Activated T-cell treated with anti-CD3 and anti-CD28 coated beads, Interleukin-2, amount 50 U/mL, for 24 hours (primary cell): ENCODE results near the gene MALAT1.
A peak's percentile ranks its signal among the peaks of the same experiment; 100 is the strongest.
"Not testable (repeated sequence)": the region's sequence is repeated elsewhere in the genome, so short reads cannot be mapped to it uniquely, and the experiment has no call there.

Experiments
- DNase-seq: peaks from one replicate; pipeline ENCODE4 v3.0.0-alpha.2; 2020
- H3K27ac Mint-ChIP-seq: 2 replicates; pipeline ENCODE4 v1.8.0; 2020; ENCODE audit warnings: mild to moderate bottlenecking, mixed read lengths
- H3K27me3 Mint-ChIP-seq: 2 replicates; pipeline ENCODE4 v1.8.0; 2020; ENCODE audit warnings: mixed read lengths
- H3K36me3 Mint-ChIP-seq: 2 replicates; pipeline ENCODE4 v1.8.0; 2020; ENCODE audit warnings: low read depth, mixed read lengths
- H3K4me1 Mint-ChIP-seq: 2 replicates; pipeline ENCODE4 v1.8.0; 2020; ENCODE audit warnings: low read depth, mixed read lengths
- H3K4me3 Mint-ChIP-seq: 2 replicates; pipeline ENCODE4 v1.8.0; 2020; ENCODE audit warnings: mild to moderate bottlenecking, moderate library complexity, mixed read lengths
- H3K9me3 Mint-ChIP-seq: 2 replicates; pipeline ENCODE4 v1.8.0; 2020; ENCODE audit warnings: mixed read lengths

The MALAT1 gene

GRCh38 chr11:65516135-65516968 is 17.5 kb downstream of the MALAT1 start:
- no peak overlapping the region for H3K4me3 Mint-ChIP-seq
- peaks cover 9% of the 10 kb centered on the region for H3K4me1 Mint-ChIP-seq
- H3K9me3 Mint-ChIP-seq = no peaks in the 10 kb centered on the region

GRCh38 chr11:65518941-65519549 is 20.2 kb downstream of the MALAT1 start:
- not testable (repeated sequence) for DNase-seq, H3K27me3 Mint-ChIP-seq, H3K4me3 Mint-ChIP-seq, H3K36me3 Mint-ChIP-seq, H3K9me3 Mint-ChIP-seq, H3K27ac Mint-ChIP-seq
- H3K4me1 Mint-ChIP-seq = peaks cover 35% of the 10 kb centered on the region

More at GRCh38 chr11:65516135-65516968, 17.5 kb downstream of the MALAT1 start:
- no peaks in the 10 kb centered on the region for H3K27me3 Mint-ChIP-seq
- H3K27ac Mint-ChIP-seq = peak overlapping the region; percentile 75
- H3K36me3 Mint-ChIP-seq = no peaks in the 10 kb centered on the region
- DNase-seq = no peak

GRCh38 chr11:65521777-65522521 is 23.1 kb downstream of the MALAT1 start:
- Mint-ChIP-seq H3K4me1 (peaks cover 47% of the 10 kb centered on the region), H3K4me3 (peak overlapping the region; percentile 70), H3K36me3 (peaks cover 17% of the 10 kb centered on the region), H3K27ac (peak overlapping the region; percentile 42)
- H3K9me3 Mint-ChIP-seq, DNase-seq, H3K27me3 Mint-ChIP-seq: not testable (repeated sequence)

- H3K27me3 Mint-ChIP-seq, H3K9me3 Mint-ChIP-seq, DNase-seq: not testable (repeated sequence)
- peaks cover 51% of the 10 kb centered on the region for H3K4me1 Mint-ChIP-seq
- peak overlapping the region; percentile 86 for H3K27ac Mint-ChIP-seq
- peaks cover 26% of the 10 kb centered on the region for H3K36me3 Mint-ChIP-seq
- H3K4me3 Mint-ChIP-seq = peak overlapping the region; percentile 70
These were observed 24.1 kb downstream of the MALAT1 start for GRCh38 chr11:65522718-65523630.

- H3K27ac Mint-ChIP-seq = peak overlapping the region; percentile 86
- H3K4me3 Mint-ChIP-seq = peak overlapping the region; percentile 70
- DNase-seq, H3K9me3 Mint-ChIP-seq, H3K27me3 Mint-ChIP-seq: not testable (repeated sequence)
- peaks cover 30% of the 10 kb centered on the region for H3K36me3 Mint-ChIP-seq
- peaks cover 51% of the 10 kb centered on the region for H3K4me1 Mint-ChIP-seq
These were observed 24.8 kb downstream of the MALAT1 start for GRCh38 chr11:65523631-65523968.

- H3K27me3 Mint-ChIP-seq = no peaks in the 10 kb centered on the region
- DNase-seq = no peak
- peaks cover 55% of the 10 kb centered on the region for H3K4me1 Mint-ChIP-seq
- H3K4me3 Mint-ChIP-seq = peak overlapping the region; percentile 70
- H3K9me3 Mint-ChIP-seq = no peaks in the 10 kb centered on the region
- peaks cover 34% of the 10 kb centered on the region for H3K36me3 Mint-ChIP-seq
- H3K27ac Mint-ChIP-seq = peak overlapping the region; percentile 86
These were observed 25.3 kb downstream of the MALAT1 start for GRCh38 chr11:65524014-65524740.

GRCh38 chr11:65524741-65525545 is 26.1 kb downstream of the MALAT1 start, which contains the start of gene SCYL1:
Gene SCYL1, plus strand, starts transcription at chr11:65525083. Its CDS starts 71 bp downstream, at chr11:65525154.
- DNase-seq = peak; percentile 91
- H3K9me3 Mint-ChIP-seq = no peaks in the 10 kb centered on the region
- H3K27me3 Mint-ChIP-seq = no peaks in the 10 kb centered on the region
- H3K27ac Mint-ChIP-seq = peak within 1 kb of the TSS; percentile 88
- H3K4me3 Mint-ChIP-seq = peak within 1 kb of the TSS; percentile 87
- peaks cover 40% of the 10 kb centered on the region for H3K36me3 Mint-ChIP-seq
- H3K4me1 Mint-ChIP-seq = peaks cover 62% of the 10 kb centered on the region

- Mint-ChIP-seq H3K4me3 (peak overlapping the region; percentile 87), H3K27me3 (no peaks in the 10 kb centered on the region), H3K9me3 (no peaks in the 10 kb centered on the region), H3K27ac (peak overlapping the region; percentile 88), H3K36me3 (peaks cover 48% of the 10 kb centered on the region), H3K4me1 (peaks cover 65% of the 10 kb centered on the region)
- DNase-seq = no peak
These were observed 27.0 kb downstream of the MALAT1 start for GRCh38 chr11:65525546-65526480.

GRCh38 chr11:65526744-65527143 is 27.9 kb downstream of the MALAT1 start:
- H3K4me3 Mint-ChIP-seq = peak overlapping the region; percentile 87
- no peaks in the 10 kb centered on the region for H3K9me3 Mint-ChIP-seq
- H3K27ac Mint-ChIP-seq = peak overlapping the region; percentile 47
- peaks cover 58% of the 10 kb centered on the region for H3K36me3 Mint-ChIP-seq
- H3K4me1 Mint-ChIP-seq = peaks cover 62% of the 10 kb centered on the region
- DNase-seq = no peak
- no peaks in the 10 kb centered on the region for H3K27me3 Mint-ChIP-seq

- H3K36me3 Mint-ChIP-seq = peaks cover 79% of the 10 kb centered on the region
- no peak overlapping the region for H3K4me3 Mint-ChIP-seq
- no peaks in the 10 kb centered on the region for H3K27me3 Mint-ChIP-seq
- H3K27ac Mint-ChIP-seq = peak overlapping the region; percentile 57
- H3K4me1 Mint-ChIP-seq = peaks cover 41% of the 10 kb centered on the region
- DNase-seq = no peak
- no peaks in the 10 kb centered on the region for H3K9me3 Mint-ChIP-seq
These were observed 30.0 kb downstream of the MALAT1 start for GRCh38 chr11:65528819-65529350.

- Mint-ChIP-seq H3K4me3 (no peak overlapping the region), H3K36me3 (peaks cover 84% of the 10 kb centered on the region), H3K9me3 (no peaks in the 10 kb centered on the region), H3K4me1 (peaks cover 34% of the 10 kb centered on the region), H3K27me3 (no peaks in the 10 kb centered on the region), H3K27ac (peak overlapping the region; percentile 27)
- no peak for DNase-seq
These were observed 30.8 kb downstream of the MALAT1 start for GRCh38 chr11:65529475-65530156.
